ENCODE data around the gene MAST1.

- TF ChIP-seq CTCF (IDR thresholded peaks at IDR 0.05), result no peak
- no peak for TF ChIP-seq POLR2A (IDR thresholded peaks at IDR 0.05)
Measured at GRCh38 chr19:12837225-12837624, 1.1 kb upstream of the MAST1 start.
